HL-60/S4 treated with retinoic acid at 250 ng/mL for 4 days and 3 days (cell line): ENCODE measurements around the gene HS3ST3B1.

Experiments
- in situ Hi-C: fragments of 300-500 bp; cut with MboI; formaldehyde crosslinking; loops from 2 replicates; pipeline ENCODE4 v1.7.0; 2022; ENCODE audit warnings: low sequenced_read_pairs

HS3ST3B1 gene

GRCh38 chr17:14318109-14318917, 17.4 kb downstream of the HS3ST3B1 start:
- in situ Hi-C loops: loop anchor here (25.0 kb wide), 2 partner anchors 619 to 731 kb away; no protein-coding TSS in a partner anchor

DNA sequence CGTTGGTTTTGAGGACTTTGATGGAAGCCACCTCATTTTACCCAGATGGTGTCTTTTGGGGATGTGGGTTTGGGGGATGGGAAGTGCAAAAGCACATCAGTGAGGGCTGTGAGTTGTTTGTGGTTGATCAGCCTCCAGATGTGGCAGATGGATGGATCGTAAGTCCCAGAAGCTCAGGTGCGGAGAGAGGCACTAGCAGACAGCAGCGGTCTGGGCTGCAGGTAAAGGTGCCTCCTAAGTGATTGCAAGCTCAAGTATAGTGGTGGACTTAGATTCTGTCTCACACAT, 18.0 kb downstream of the HS3ST3B1 start:
- in situ Hi-C loops: loop anchor here (25.0 kb wide), 2 partner anchors 618 to 732 kb away; no protein-coding TSS in a partner anchor

DNA sequence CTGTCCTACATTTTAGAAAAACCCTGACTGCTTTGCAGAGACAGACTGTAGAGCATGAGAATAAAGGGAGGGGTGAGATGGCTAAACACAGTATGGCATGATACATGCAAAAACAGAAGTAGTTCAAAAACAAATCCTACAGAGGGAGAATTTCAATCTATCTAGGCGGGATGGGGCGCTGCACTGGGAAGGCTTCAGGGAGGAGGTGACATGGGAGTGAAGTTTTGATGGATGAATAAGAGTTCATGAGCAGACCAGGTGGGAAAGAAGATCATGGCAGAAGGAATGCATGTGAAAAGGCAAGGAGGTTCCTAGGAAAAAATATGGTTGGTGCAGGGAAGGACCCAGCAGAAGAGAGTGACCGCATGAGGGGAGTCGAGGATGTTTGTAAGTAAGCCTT, 19.2 kb downstream of the HS3ST3B1 start:
- in situ Hi-C loops: loop anchor here (25.0 kb wide), 2 partner anchors 617 to 733 kb away; no protein-coding TSS in a partner anchor

DNA sequence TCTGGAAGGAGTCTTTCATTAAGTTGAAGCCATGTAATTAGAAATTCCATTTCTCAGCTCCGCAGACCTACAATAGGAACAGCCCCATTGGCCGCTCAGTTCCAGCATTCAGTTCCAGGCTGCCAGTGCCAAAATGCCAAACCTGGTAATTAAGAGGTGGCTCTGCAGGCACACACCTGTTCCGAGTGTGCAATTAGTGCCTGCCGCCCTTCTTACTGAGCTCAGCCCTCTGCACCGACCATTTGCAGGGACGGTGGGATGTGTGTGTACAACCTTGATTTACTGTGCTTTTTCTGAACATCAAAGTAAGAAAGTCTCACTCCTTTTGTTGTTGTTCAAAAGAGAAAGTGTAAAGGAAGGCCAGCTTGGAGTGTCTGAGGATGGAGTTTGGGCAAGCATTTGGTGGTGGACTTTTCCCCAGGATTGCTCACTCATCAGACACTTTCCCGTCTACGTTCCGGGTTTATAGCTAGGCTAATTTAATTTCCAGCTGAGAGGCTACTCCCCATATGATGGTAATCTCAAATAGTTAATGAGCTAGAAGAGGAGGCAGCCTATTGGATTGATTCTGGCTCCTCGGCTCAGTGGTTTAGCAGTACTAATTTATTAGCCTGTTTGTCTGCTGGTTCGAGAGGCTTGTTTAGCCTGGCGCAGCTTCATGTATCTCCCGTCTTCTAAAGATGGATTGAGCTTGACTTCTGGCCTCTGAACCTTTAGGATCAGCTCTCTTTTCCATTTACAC, 20.0 kb downstream of the HS3ST3B1 start:
- in situ Hi-C loops: loop anchor here (25.0 kb wide), 2 partner anchors 616 to 734 kb away; no protein-coding TSS in a partner anchor

- in situ Hi-C loops: loop anchor here (25.0 kb wide), 2 partner anchors 616 to 734 kb away; no protein-coding TSS in a partner anchor
Measured at GRCh38 chr17:14321476-14321949, 20.6 kb downstream of the HS3ST3B1 start.

DNA sequence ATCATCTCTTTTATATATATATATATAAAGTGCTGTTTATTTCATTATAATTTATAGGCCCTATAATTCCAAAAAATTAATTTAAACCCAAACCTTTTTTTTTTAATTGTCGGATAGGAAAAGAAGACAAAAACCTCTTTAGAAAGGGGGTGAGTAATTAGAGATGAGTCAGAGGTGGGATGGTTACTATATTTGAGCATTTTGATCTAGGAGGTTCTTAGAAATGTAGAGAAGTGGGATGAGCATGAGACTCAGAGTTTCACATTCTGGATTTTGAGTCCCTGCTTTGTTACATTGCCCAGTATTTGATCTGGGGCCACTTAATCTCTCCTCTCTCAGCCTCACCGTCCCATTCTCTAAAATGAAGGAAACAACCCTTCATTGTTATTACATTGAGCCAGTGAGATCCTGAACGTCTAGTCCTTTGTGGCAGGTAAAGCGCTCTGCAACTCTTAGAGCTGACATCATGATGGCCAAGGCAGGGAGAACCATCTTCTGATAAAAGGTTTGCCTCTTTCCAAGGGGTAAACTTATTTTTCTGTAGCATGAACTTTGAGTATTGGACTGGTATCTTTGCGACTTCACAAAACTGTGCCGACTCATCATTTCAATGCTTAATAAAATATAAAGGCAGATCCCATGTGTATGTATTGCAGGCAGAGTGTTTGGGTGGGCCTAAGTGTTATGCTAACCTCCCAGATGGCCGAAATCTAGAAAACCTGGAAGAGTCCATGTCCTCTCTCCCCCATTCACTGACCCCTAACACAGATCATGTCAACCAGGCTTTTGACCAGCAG, 21.3 kb downstream of the HS3ST3B1 start:
- in situ Hi-C loops: loop anchor here (25.0 kb wide), 2 partner anchors 615 to 735 kb away; no protein-coding TSS in a partner anchor

- in situ Hi-C loops: loop anchor here (25.0 kb wide), 2 partner anchors 614 to 736 kb away; no protein-coding TSS in a partner anchor
Measured at GRCh38 chr17:14323522-14323981, 22.7 kb downstream of the HS3ST3B1 start.

- in situ Hi-C loops: no loop called here
Measured at GRCh38 chr17:14325618-14326167, 24.8 kb downstream of the HS3ST3B1 start.

- in situ Hi-C loops: no loop called here
Measured at GRCh38 chr17:14329900-14330491, 29.1 kb downstream of the HS3ST3B1 start.

- in situ Hi-C loops: no loop called here
Measured at GRCh38 chr17:14330492-14330962, 29.6 kb downstream of the HS3ST3B1 start.

- in situ Hi-C loops: no loop called here
Measured at GRCh38 chr17:14331225-14331981, 30.5 kb downstream of the HS3ST3B1 start.

DNA sequence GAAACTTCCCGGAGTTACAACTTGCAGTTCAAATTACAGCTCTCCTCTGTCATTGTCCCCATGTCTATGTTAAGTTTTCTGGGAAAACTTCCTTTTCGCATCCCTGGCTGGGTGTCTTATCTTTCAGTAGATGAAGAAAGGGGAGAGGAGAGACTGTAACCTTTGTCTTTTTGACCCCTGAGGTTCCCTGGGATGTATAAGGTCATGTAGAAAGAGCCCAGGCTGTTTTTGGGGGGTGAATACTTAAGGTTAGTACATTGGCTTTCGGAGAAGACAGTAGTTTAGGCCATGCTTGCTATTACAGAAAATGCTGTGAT, 31.1 kb downstream of the HS3ST3B1 start:
- in situ Hi-C loops: no loop called here

GRCh38 chr17:14332331-14332730, 31.4 kb downstream of the HS3ST3B1 start:
- in situ Hi-C loops: no loop called here

DNA sequence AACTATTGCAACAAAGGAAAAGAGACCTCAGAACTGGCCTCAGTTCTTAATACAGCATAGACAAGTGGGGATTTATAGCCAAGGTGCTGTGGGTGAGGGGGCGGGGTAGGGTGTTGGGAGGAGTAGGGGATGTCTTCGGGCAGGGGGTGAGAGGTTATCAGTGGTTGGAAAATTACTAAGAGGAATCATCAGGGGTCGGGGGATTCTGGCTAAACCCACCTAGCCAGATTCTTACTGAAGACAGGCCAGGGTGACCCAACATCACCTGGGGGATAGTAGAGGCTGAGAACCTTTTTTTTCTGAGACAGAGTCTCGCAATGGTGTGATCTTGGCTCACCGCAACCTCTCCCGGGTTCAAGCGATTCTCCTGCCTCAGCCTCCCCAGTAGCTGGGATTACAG, 32.6 kb downstream of the HS3ST3B1 start:
- in situ Hi-C loops: no loop called here

GRCh38 chr17:14334276-14334840, 33.5 kb downstream of the HS3ST3B1 start:
- in situ Hi-C loops: no loop called here

DNA sequence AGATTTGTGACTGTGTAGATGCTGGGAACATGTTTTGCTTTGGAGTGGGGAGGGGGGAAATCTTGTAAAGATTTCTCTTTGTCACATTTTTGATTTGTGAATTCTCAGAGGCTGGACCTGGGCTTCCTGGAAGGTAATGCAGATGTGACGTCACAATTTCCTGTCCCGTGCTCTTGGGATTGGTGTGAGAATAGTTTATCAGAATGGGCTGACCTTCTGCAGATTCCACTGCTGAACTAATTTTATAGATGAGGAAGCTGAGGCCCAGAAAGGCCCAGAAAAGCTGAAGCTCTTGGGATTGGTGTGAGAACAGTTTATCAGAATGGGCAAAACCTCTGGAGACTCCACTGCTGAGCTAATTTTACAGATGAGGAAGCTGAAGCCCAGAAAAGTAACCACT, 34.0 kb downstream of the HS3ST3B1 start:
- in situ Hi-C loops: no loop called here

DNA sequence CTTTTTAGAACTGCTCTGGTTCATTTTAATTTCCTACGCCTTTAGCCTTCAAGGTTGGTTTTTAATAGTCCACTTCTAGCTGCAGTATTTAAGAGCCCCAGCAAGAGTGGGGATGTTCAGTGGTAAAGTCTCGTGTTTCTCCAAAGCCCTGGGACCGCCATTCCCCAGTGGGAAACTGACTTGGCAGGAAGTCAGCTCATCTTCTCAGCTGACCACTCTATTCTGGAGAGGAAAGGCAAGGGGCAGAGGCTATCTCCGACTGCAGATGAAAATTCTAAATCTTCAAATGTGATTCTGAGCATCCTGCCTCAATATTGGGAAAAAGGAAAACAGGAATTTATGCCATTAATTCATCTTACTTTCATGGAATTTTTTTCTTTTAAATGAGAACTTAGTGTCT, 35.5 kb downstream of the HS3ST3B1 start:
- in situ Hi-C loops: no loop called here

GRCh38 chr17:14337596-14338079, 36.8 kb downstream of the HS3ST3B1 start:
- in situ Hi-C loops: no loop called here
